Measurements from ENCODE around the gene SPATA6L. TPM values are rescaled to one million over a fixed set of nuclear protein-coding genes. Genes with fewer than 3 reads are reported as not detected.
A peak's percentile ranks its signal among the peaks of the same experiment; 100 is the strongest.

Gene SPATA6L
- total RNA-seq, 4 donors from 2014 or later, result 14.3 to 21.0 (median 16.9) TPM

DNA sequence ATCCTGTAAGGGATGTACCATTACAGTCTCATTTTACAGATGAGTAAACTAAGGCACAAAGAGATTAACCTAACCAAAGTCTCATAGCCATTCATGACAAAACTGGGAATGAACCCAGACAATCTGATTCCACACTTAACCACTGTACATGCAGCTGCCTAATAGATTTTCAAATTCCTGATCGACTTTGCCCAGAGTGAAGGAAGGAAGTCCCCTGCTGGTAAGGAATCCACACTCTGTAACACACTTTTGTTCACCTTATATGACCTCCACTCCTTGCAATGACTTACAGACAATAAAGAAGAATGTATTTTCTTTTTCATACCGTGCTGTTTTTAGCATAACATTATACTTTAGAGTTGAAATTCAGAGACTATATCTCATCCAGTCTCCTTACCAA is 35.4 kb downstream of the SPATA6L start:
- Histone ChIP-seq H3K36me3 (no peaks in the 10 kb centered on the region), H3K27ac (no peak overlapping the region), H3K4me3 (replicated peaks in 1 of 3) (no peak overlapping the region), H3K4me1 (no peaks in the 10 kb centered on the region), H3K9me3 (no peaks in the 10 kb centered on the region), H3K27me3 (no peaks in the 10 kb centered on the region)
- TF ChIP-seq POLR2A (IDR thresholded peaks at IDR 0.05), result no peak
- TF ChIP-seq, protein P1, sequence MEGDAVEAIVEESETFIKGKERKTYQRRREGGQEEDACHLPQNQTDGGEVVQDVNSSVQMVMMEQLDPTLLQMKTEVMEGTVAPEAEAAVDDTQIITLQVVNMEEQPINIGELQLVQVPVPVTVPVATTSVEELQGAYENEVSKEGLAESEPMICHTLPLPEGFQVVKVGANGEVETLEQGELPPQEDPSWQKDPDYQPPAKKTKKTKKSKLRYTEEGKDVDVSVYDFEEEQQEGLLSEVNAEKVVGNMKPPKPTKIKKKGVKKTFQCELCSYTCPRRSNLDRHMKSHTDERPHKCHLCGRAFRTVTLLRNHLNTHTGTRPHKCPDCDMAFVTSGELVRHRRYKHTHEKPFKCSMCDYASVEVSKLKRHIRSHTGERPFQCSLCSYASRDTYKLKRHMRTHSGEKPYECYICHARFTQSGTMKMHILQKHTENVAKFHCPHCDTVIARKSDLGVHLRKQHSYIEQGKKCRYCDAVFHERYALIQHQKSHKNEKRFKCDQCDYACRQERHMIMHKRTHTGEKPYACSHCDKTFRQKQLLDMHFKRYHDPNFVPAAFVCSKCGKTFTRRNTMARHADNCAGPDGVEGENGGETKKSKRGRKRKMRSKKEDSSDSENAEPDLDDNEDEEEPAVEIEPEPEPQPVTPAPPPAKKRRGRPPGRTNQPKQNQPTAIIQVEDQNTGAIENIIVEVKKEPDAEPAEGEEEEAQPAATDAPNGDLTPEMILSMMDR (IDR thresholded peaks at IDR 0.05), result no peak
- WGBS, 2 donors, result 53 to 54% methylated on average over 2 of the region's 2 CpGs
- DNase-seq, result no peak
- intact Hi-C loops (cut with DNase I), result no loop called here

DNA sequence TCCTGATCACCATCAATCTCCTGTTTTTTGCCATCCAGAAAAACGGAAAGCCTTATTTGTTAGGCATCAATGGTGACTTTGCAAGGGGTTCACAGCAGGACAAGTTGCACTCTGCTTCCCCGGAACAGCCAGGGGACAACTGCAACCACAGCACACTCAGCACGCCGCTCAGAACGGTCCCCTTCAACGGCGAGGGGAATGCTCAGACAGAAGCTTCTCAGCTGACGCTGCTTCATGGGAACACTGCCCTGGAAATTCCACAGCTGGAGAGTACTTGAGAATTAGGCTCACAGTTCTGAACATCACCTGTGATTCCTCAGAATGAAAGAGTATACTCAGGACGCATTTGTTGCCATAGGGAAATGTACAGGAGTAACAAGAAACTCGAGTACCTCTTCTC is 44.3 kb downstream of the SPATA6L start:
- no peak overlapping the region for H3K4me3 ChIP-seq (replicated peaks in 1 of 3)
- no peaks in the 10 kb centered on the region for H3K9me3 ChIP-seq
- intact Hi-C loops (cut with DNase I), result no loop called here
- WGBS, 2 donors, result 38 to 46% methylated on average over 10 of the region's 10 CpGs
- H3K27me3 ChIP-seq, result no peaks in the 10 kb centered on the region
- peak overlapping the region in 2 of 3 donors; percentile 14 to 29 for H3K27ac ChIP-seq
- DNase-seq, result peak; percentile 77 to 82
- H3K4me1 ChIP-seq, result peaks cover 0 to 3% of the 10 kb centered on the region in 2 donors
- no peak for TF ChIP-seq POLR2A (IDR thresholded peaks at IDR 0.05)
- TF ChIP-seq, protein P1 (IDR thresholded peaks at IDR 0.05), result no peak
- peaks cover 0 to 3% of the 10 kb centered on the region in 2 donors for H3K36me3 ChIP-seq

- Histone ChIP-seq H3K27ac (no peak overlapping the region), H3K27me3 (no peaks in the 10 kb centered on the region), H3K4me1 (peaks cover 0 to 3% of the 10 kb centered on the region in 2 donors), H3K4me3 (replicated peaks in 1 of 3) (no peak overlapping the region), H3K36me3 (peaks cover 0 to 3% of the 10 kb centered on the region in 2 donors), H3K9me3 (no peaks in the 10 kb centered on the region)
- intact Hi-C loops (cut with DNase I), result no loop called here
- DNase-seq, result no peak
- no peak for TF ChIP-seq POLR2A (IDR thresholded peaks at IDR 0.05)
- TF ChIP-seq, protein P1 (IDR thresholded peaks at IDR 0.05), result no peak
- WGBS, 2 donors, result 76% methylated on average over 2 of the region's 2 CpGs
Measured at GRCh38 chr9:4620881-4621555, 45.3 kb downstream of the SPATA6L start.

DNA sequence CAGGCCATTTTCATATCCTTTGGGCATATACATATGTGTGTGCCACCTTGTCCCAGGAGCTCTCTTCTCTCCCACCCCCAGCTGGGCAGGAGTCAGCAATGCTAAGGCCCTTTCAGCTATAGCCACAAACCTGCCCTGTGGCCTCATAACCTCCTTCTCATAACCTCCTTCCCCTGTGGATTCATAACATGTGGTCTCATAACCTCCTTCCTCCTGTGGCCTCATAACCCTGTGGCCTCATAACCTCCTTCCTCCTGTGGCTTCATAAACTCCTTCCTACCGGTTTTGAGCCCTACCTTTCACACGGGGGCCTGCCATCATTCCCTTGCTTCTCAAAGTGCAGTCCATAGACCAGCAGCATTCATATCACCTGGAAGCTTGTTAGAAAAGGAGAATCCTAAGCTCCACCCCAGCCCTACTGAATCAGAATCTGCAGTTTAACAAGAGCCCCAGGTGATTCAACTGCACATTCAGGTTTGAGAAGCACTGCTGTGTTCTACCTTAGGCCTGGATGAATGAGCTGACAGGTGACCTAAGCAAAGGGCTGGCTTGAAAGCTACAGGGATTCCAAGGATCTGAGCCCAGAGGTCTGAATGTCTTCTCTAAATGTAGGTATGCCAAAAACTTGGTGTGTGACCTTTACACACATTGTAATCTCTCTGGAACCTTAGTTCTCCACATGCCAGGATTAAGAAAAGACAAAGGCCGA is 46.1 kb downstream of the SPATA6L start:
- H3K36me3 ChIP-seq, result peaks cover 0 to 2% of the 10 kb centered on the region in 2 donors
- intact Hi-C loops (cut with DNase I), result no loop called here
- no peaks in the 10 kb centered on the region for H3K9me3 ChIP-seq
- 92 to 95% methylated on average over 3 of the region's 3 CpGs for WGBS, 2 donors
- no peak overlapping the region for H3K27ac ChIP-seq
- H3K4me1 ChIP-seq, result peaks cover 0 to 3% of the 10 kb centered on the region in 2 donors
- TF ChIP-seq POLR2A (IDR thresholded peaks at IDR 0.05), result no peak
- no peak overlapping the region for H3K4me3 ChIP-seq (replicated peaks in 1 of 3)
- H3K27me3 ChIP-seq, result no peaks in the 10 kb centered on the region
- no peak for DNase-seq

DNA sequence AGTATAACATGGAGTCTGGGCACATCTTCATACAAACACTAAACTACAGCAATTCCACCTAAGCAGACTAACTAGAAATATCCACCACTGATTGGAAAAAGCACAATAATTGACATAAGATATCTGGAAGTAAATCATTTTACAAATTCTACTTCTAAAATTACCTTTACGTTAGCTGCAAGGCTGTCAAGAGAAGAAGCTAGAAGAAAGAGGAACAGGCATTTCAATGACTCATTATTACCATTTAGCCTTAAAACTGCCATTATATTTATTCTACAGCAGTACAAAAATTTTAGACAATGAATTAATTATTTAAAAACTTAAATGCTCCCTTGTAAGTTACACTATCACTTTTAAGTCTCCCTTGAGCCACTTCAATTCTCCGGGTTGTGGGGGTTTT is 47.6 kb downstream of the SPATA6L start:
- Histone ChIP-seq H3K4me1 (peaks cover 0 to 3% of the 10 kb centered on the region in 2 donors), H3K4me3 (replicated peaks in 1 of 3) (no peak overlapping the region), H3K9me3 (no peaks in the 10 kb centered on the region), H3K27ac (no peak overlapping the region), H3K27me3 (no peaks in the 10 kb centered on the region), H3K36me3 (no peaks in the 10 kb centered on the region)
- TF ChIP-seq POLR2A (IDR thresholded peaks at IDR 0.05), result no peak
- TF ChIP-seq, protein P1 (IDR thresholded peaks at IDR 0.05), result no peak
- WGBS, 2 donors, result 93 to 97% methylated on average over 2 of the region's 2 CpGs
- intact Hi-C loops (cut with DNase I), result no loop called here
- DNase-seq, result no peak

Data from thyroid gland (tissue), 4 donors.